SH-SY5Y (cell line): ENCODE results near the gene HOXB4.

Experiments
- GATA2 ChIP-seq: IDR thresholded peaks from 2 replicates; pipeline ENCODE4 v1.6.1; 2011; ENCODE audit warnings: mild to moderate bottlenecking, low read depth, low read length
- GATA3 ChIP-seq: IDR thresholded peaks from 2 replicates; pipeline ENCODE4 v1.6.1; 2011; ENCODE audit warnings: low read depth, mild to moderate bottlenecking, low read length, moderate library complexity

HOXB4 gene

DNA sequence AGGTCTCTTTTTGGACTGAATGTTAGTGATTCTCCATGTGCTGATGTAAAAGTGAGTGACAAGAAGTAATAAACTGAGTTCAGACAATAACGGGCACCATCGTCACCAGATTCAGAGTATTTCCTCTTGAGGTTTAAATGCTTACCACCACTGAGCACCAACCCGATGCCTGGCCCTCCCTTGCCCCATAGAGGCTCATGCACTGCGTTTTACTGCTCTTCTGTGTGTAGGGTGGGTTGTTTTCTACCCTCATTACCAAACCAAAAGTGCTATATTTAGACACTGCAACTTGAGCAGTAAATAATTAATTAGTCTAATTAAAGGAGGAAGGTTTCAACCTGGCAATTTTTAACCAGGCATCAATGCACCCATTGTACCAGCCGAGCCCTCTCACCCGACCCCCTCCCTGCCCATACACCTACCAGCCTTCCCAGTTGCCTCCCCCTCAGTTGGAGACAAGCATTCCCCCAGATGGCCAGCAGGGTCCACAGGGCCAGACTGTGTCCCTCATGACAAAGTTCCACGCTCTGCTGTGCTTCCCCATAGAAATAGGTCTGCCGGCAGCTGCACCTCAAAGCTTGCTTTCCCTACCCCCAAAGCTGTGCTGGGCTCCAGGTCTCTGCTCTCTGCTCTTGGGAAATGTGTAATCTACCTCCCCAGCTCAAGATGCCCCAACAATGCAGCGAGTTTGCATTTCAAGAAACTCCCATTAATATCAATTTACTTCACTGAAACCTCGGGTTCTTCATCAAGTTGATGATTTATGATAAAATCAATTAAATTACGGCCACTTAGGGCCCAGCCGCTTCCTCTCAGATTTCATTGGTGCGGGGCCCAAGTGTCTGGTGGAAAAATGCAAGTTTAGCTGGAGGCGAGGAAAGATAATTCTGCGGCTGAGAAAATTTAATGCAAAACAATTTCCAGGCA is 16.0 kb downstream of the HOXB4 start:
- TF ChIP-seq GATA2 (no peak), GATA3 (no peak)

DNA sequence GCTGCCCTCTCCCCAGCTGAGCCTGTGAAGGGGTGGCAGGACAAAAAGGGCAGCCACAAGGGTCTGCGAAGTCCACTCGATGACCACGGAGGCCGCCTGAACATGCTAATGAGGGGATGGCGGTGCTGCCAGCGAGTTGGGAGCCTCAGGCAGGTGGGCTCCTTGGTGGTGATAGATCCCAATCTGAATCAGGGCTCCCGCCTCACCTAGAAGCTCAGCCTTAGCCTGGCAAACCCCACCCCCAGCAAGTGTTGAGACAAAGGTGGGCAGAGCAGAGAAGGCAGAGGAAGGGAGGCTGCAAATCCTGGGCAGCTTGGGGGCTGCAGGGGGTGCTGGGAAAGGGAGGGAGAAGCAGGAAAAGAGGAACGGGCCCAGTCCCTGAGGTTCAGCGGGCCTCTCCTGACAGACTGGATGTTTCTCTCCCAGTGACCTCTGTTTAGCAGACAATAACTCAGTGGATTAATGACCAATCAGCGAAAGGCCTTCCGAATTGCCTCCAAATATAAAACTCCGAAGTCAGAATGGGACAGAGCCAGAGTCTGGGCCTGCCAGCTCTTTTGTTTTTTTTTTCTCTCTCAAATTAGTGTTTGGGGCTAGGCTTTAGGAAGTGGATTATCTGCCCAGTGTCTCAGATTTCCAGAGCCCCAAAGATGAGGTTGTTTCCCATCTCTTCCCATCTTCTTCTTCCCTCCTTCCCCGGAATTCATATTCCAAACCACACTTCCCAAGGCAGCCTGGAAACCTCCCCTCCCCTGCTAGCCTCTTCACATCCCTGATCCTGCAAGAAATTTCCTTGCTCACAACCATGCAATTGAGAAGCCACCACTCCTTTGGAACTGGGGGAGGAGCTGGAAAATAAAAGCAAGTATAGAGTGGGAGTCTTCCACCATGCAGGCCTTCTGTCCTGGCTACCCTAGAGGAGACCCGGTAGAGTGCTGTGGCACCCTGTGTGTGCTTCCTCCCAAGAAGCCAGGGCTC is 18.0 kb downstream of the HOXB4 start:
- TF ChIP-seq GATA2 (no peak), GATA3 (no peak)

DNA sequence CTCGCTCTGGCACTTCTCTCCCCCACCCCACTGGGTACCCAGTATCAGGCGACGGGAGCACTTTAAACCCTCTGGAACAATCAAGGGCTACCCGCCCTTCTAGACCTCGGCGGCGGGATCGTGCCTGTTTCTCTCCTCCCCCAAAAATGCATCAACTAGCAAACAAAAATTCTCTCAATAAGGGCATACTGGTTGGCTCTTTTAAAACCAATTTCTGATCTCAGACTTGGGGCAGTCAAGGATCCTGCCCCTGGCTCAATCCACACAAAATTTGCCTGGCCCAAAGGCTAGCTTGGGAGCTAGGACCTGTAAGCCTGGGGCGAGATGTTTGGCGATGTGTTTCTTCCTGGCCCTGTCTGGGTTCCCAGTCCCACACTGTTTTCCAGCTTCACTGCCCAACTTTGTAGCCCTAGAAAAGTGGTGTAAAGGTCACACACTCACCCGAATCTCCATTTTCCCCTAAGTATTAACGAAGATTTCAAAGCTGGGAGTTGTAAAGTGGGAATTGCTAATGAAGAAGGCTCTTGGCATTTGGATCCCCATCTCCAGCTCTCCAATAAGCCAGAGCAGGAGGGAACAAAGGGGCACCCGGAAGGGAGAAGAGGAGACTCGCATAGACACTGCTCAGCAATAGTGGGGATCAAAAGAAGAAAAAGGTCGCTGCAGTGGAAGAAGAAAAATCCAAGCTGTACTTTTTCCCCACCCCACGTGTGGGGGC is 18.9 kb downstream of the HOXB4 start:
- TF ChIP-seq GATA2, result no peak
- no peak for TF ChIP-seq GATA3

DNA sequence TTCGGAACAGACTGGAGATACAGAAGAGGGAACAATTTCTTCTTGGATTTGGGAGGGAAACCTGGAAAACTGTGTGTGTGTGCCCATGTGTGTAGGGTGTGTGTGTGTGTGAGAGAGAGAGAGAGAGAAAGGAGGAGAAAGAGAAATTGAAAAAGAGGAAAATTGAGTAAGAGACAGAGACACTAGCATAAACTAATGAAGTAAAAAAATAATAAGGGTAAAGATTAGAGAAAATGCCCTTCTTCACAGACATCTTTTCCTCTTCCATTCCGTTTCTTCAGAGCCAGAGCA is 19.4 kb downstream of the HOXB4 start:
- TF ChIP-seq GATA3 (no peak), GATA2 (no peak)

DNA sequence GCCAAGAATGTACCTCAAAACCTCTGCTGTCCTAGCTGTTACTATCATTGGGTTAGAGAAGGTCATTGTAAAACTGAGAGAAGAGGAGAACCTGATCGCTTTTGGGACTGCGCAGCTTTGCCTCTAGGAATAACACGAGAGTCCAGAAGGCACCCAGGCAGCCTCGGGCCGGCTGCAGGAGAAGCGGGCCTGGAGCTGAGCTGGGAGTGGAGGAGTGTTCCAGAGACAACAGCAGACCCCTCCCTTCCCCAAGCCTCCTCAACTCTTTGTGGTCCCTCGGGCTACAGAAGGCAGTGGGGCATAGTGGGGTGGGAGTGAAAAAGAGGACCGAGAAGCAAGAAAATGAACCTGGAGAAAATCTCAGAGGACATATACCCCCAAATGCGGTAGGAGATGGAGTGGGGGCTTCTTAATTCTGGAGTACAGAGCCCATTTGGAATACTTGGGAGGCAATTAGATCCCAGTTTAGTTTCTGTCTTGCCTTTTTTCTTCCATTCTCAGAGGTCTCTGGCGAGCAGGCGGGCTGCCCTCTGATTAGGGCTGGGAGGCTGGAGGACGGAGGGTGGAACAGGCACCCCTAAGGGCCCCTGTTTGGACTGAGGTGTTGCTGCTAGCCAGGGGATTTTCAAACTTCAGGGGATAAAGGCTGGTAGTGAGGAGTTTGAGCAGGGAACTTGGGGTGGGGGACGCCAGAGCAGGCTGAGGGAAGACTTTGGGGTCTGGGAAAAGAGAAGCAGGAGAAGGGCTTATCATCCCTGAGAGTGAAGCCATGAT is 19.9 kb downstream of the HOXB4 start:
- TF ChIP-seq GATA2 (no peak), GATA3 (no peak)

DNA sequence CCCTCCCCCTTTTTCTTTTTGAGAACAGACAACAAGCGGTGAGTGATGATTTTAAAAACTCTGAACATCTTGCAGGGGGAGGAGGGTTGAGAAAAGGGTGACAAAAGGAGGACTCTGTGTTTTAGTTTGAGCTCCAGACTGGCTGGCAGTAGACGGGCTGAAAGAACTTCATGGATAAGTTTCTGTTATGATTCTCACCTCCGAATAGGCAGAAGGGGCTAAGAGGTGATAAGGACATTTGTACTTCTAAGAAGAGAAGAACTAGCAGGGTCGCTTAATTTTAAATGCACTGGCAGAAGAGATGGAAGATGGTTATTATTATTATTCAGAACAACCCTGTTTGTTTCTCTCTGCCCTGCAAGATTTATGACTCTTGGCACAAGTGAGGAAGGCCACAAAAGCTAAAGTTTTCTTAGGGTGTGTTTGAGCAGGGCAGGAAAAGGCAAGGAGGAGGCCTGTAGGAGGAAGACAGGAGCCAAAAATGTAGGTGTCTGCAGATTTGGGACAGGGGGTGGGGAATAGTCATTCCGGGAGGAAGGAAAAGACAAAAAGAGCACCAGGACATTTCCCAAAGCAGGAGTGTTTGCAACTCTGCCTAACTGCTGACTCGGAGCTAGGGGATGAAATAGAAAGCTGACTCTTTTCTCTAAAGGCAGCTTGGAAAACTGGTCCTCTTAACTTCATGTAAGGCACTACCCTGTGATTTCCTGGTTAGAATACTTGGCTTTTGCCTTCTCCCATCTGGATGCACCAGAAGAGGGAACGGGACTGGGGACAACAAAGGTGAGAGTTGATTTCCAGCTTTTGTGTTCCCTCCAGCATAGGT is 21.4 kb downstream of the HOXB4 start:
- TF ChIP-seq GATA2, result no peak
- no peak for TF ChIP-seq GATA3

DNA sequence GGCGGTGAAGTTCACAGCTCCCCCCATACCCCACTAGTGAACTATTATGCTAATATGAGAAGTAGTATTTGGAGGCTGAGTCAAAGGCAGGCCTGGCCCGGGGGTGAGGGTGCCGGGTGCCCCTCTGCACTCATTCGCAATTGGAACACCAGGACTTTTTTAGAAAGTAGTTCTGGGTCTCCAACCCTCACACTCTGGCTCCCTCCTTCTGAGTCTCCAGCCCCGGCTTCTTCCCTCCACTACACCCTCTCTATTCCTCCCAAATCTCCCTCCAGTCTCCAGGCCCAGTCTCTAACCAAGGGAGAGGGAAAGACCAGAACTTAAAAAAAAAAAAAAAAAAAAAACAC is 21.9 kb downstream of the HOXB4 start:
- TF ChIP-seq GATA2 (no peak), GATA3 (no peak)

DNA sequence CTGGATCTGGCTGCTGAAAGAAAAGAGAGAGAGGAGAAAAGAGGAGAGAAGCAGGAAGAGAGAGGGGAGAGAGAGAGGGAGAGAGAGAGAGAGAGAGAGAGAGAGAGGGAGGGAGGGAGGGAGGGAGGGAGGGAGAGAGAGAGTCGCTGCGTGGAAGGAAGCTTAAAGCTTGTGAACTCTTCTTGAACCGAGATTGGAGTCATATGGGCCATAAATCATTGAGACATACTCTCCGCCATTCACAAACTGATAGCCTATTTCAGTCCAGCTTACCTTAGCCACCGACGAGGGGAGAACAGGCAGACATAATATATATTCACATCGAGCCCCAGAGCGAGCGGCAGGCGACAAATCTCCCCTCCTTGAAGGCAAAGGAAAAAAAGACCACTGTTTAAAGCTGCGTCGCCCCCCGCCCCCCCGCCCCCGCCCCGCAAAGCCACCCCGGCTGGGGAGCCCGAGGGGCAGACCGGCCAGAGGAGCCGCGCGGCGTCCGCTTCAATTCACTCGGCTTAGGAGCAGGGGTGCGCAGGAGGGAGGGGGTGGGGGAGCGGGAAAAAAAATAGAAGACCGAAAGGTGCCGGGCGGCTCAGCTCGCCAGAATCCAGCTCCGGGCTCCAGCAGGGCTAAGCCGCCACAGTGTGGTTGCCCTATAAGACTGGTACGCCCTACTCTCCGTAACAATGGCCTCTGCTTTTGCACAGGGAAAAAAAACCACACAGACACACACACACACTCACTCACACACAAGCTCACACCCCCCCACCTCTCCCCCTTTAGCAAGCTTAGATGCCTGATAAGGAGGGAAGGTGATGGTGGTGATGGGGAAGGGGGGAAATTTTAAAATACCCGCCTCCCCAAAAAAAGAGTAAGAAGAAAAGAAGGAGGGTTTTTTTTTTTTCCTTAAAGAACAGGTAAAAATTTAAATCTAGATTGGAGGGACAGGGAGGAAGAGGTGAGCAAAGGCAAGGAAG is 22.6 kb downstream of the HOXB4 start:
- TF ChIP-seq GATA3, result no peak
- TF ChIP-seq GATA2, result no peak

DNA sequence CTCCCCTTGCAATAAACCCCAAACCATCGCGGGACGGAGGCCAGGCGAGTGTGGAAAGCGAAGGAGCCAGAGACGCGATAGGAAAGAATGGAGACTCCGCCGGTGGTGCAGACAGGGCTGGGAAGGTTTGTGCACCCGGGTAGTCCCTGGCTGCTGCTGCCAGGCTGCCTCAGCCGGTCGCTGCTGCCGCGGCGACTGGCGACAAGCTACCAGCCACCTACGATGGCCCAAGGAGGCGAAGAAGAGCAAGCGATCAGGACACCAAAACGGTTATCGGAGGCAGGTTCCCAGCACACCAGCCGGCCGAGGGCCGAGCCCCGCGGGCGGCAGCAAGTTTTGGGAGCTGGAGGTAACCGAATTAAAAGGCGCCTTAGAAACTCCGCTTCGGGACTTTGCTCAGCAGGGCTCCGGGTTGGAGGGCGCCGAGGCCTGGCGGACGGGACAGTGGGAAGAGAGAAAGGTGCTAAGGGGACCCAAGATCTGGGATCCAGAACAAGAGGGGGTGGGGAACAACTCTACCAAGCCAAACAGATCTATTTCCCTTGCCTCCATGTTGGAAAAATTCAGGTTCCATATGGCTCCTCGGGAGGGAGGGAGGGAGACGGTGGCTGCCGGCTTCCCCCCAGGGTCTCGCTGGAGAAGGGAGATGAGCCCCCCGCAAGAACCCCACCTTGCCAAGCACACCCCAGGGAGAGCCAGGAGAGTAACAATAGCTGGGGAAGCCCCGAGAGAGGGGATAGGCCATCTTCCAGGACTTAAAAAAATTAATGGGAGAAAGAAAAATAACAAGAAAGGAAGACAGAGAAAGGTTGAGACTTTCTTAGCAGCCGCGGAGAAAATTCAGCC is 23.5 kb downstream of the HOXB4 start:
- TF ChIP-seq GATA2 (no peak), GATA3 (no peak)

DNA sequence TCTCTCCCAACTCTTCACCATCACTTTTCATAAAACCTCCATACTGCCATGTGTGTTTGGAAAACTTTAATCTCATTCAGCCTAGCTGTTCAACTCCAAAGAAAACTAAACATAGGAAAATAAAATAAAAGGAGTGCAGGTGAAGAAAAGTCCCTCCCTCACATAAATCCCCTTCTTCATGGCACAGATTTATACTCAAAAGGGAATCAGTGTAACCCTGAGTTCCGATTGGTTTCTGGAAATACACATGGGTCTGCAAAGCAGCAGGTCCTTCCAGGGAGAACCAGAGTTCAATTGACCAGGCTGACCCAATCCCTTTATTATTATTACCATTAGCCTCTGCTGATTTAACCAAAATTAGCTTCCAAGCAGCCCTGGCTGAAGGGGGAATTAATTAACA is 24.3 kb downstream of the HOXB4 start:
- TF ChIP-seq GATA3 (no peak), GATA2 (no peak)

DNA sequence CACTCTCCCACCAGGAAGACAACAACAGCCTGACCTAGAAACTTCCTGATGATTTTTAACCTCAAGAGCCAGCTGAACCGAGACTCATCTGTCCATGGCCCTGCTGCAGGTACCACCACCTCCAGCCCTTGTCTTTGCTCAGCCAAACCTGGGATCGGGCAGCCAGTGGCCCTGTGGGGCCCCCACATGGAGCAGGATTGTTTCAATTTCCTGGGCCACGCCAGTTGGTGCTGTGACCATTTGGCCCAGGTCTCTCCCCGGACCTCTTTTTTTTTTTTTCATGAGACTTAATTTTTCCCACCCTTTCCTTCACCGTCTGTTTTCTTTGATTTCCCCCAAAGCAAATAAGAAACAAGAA is 25.0 kb downstream of the HOXB4 start:
- TF ChIP-seq GATA2 (no peak), GATA3 (no peak)
